Parathyroid adenoma (tissue), 2 donors: ENCODE data around the gene SPOUT1.
A peak's percentile ranks its signal among the peaks of the same experiment; 100 is the strongest.

Experiments
- H2AFZ ChIP-seq: fragments of 300-600 bp; sonication (generic); one replicate; pipeline ENCODE4 v1.7.0; 2017; ENCODE audit warnings: antibody characterized with exemption, mild to moderate bottlenecking
- H3K27ac ChIP-seq: fragments of 300-600 bp; sonication (generic); one replicate; pipeline ENCODE4 v1.7.0; 2017
- H3K27me3 ChIP-seq: fragments of 300-600 bp; sonication (generic); one replicate; pipeline ENCODE4 v1.7.0; 2017; ENCODE audit warnings: low read length; ENCODE audit not compliant: control insufficient read depth, insufficient read depth
- H3K36me3 ChIP-seq: fragments of 300-600 bp; sonication (generic); one replicate; pipeline ENCODE4 v1.7.0; 2017; ENCODE audit warnings: low read length; ENCODE audit not compliant: control insufficient read depth, insufficient read depth
- H3K4me1 ChIP-seq: fragments of 300-600 bp; sonication (generic); one replicate; pipeline ENCODE4 v1.7.0; 2017; ENCODE audit warnings: control low read depth
- H3K4me2 ChIP-seq: fragments of 300-600 bp; sonication (generic); one replicate; pipeline ENCODE4 v1.7.0; 2017; ENCODE audit warnings: low read length
- H3K4me3 ChIP-seq: fragments of 300-600 bp; sonication (generic); one replicate; pipeline ENCODE4 v1.7.0; 2017; ENCODE audit warnings: low read depth, low read length
- H3K79me2 ChIP-seq: fragments of 300-600 bp; sonication (generic); one replicate; pipeline ENCODE4 v1.7.0; 2017; ENCODE audit warnings: control low read depth
- H3K9ac ChIP-seq: fragments of 300-600 bp; sonication (generic); one replicate; pipeline ENCODE4 v1.7.0; 2017; ENCODE audit warnings: mild to moderate bottlenecking
- H3K9me3 ChIP-seq: fragments of 300-600 bp; sonication (generic); one replicate; pipeline ENCODE4 v1.7.0; 2017; ENCODE audit warnings: low read length; ENCODE audit not compliant: control insufficient read depth
- CTCF ChIP-seq: fragments of 300-600 bp; sonication (generic); IDR thresholded peaks from one replicate; pipeline ENCODE4 v1.7.0; 2017; ENCODE audit warnings: antibody characterized with exemption, mild to moderate bottlenecking
- donor health status: primary hyperparathyroidism.

SPOUT1 gene

GRCh38 chr9:128825923-128826700 lies 3.5 kb downstream of the SPOUT1 start:
- no peak overlapping the region for H3K9ac ChIP-seq
- H3K36me3 ChIP-seq: no peaks in the 10 kb centered on the region
- peak; percentile 17 for TF ChIP-seq CTCF

GRCh38 chr9:128824911-128825310 lies 4.7 kb downstream of the SPOUT1 start:
- Histone ChIP-seq H3K4me1 (no peaks in the 10 kb centered on the region), H2AFZ (no peak overlapping the region), H3K9me3 (no peaks in the 10 kb centered on the region), H3K4me3 (no peak overlapping the region), H3K4me2 (no peak overlapping the region), H3K27ac (no peak overlapping the region), H3K9ac (no peak overlapping the region), H3K79me2 (no peaks in the 10 kb centered on the region), H3K27me3 (no peaks in the 10 kb centered on the region), H3K36me3 (no peaks in the 10 kb centered on the region)
- TF ChIP-seq CTCF: no peak

More at GRCh38 chr9:128825923-128826700, 3.5 kb downstream of the SPOUT1 start:
- Histone ChIP-seq H3K4me2 (no peak overlapping the region), H3K79me2 (no peaks in the 10 kb centered on the region), H3K4me1 (no peaks in the 10 kb centered on the region), H3K9me3 (no peaks in the 10 kb centered on the region), H3K4me3 (no peak overlapping the region), H3K27me3 (no peaks in the 10 kb centered on the region), H3K27ac (no peak overlapping the region), H2AFZ (no peak overlapping the region)

GRCh38 chr9:128823903-128824406 lies 5.6 kb downstream of the SPOUT1 start:
- Histone ChIP-seq H3K27me3 (no peaks in the 10 kb centered on the region), H3K4me1 (no peaks in the 10 kb centered on the region), H3K79me2 (no peaks in the 10 kb centered on the region), H3K27ac (no peak overlapping the region), H2AFZ (no peak overlapping the region), H3K9me3 (no peaks in the 10 kb centered on the region), H3K4me2 (no peak overlapping the region), H3K9ac (no peak overlapping the region), H3K36me3 (no peaks in the 10 kb centered on the region), H3K4me3 (no peak overlapping the region)
- no peak for TF ChIP-seq CTCF

GRCh38 chr9:128823362-128823902 lies 6.2 kb downstream of the SPOUT1 start:
- TF ChIP-seq CTCF: no peak
- H3K27me3 ChIP-seq: no peaks in the 10 kb centered on the region
- H3K4me2 ChIP-seq: no peak overlapping the region
- no peak overlapping the region for H2AFZ ChIP-seq
- H3K79me2 ChIP-seq: no peaks in the 10 kb centered on the region
- no peaks in the 10 kb centered on the region for H3K36me3 ChIP-seq
- no peak overlapping the region for H3K27ac ChIP-seq
- no peaks in the 10 kb centered on the region for H3K4me1 ChIP-seq
- no peaks in the 10 kb centered on the region for H3K9me3 ChIP-seq
- no peak overlapping the region for H3K4me3 ChIP-seq
- no peak overlapping the region for H3K9ac ChIP-seq
